HG02970 (cell line): ENCODE results near the gene ANAPC10.
"Not testable (repeated sequence)": the region's sequence is repeated elsewhere in the genome, so short reads cannot be mapped to it uniquely, and the experiment has no call there.

Experiments used
- ATAC-seq: cut with Tn5 transposase; IDR thresholded peaks from one replicate; pipeline ENCODE4 v1.9.1; 2021; ENCODE audit warnings: mild to moderate bottlenecking, moderate library complexity, moderate number of reproducible peaks; ENCODE audit not compliant: unreplicated experiment, low FRiP score

Gene ANAPC10

GRCh38 chr4:145097821-145098674, at the start of gene ANAPC10, which contains the start of gene ABCE1:
ANAPC10 (minus strand) TSS chr4:145098196; CDS start chr4:145096099, 2,097 bp downstream.
ABCE1 (plus strand) TSS chr4:145098311; CDS start chr4:145104413, 6,102 bp downstream.
- ATAC-seq: peak; percentile 83

- ATAC-seq: not testable (repeated sequence)
Measured at GRCh38 chr4:145136219-145136618, 38.2 kb upstream of the ANAPC10 start.

GRCh38 chr4:145132511-145133098, 34.6 kb upstream of the ANAPC10 start:
- peak; percentile 61 for ATAC-seq

GRCh38 chr4:145131848-145132247, 33.9 kb upstream of the ANAPC10 start:
- ATAC-seq: no peak

GRCh38 chr4:145130788-145131399, 32.9 kb upstream of the ANAPC10 start:
- ATAC-seq: no peak

GRCh38 chr4:145130130-145130529, 32.1 kb upstream of the ANAPC10 start:
- no peak for ATAC-seq

GRCh38 chr4:145125396-145125795, 27.4 kb upstream of the ANAPC10 start:
- ATAC-seq: no peak

GRCh38 chr4:145108128-145108527, 10.1 kb upstream of the ANAPC10 start:
- ATAC-seq: no peak

GRCh38 chr4:145107126-145107525, 9.1 kb upstream of the ANAPC10 start:
- ATAC-seq: no peak

- ATAC-seq: no peak
Measured at GRCh38 chr4:145103496-145103895, 5.5 kb upstream of the ANAPC10 start.

- ATAC-seq: no peak
Measured at GRCh38 chr4:145102619-145103018, 4.6 kb upstream of the ANAPC10 start.

- ATAC-seq: no peak
Measured at GRCh38 chr4:145101091-145101490, 3.1 kb upstream of the ANAPC10 start.

- ATAC-seq: no peak
Measured at GRCh38 chr4:145099653-145100052, 1.7 kb upstream of the ANAPC10 start.

GRCh38 chr4:145098675-145099037, 660 bp upstream of the ANAPC10 start:
- ATAC-seq: peak; percentile 6

- no peak for ATAC-seq
Measured at GRCh38 chr4:145097331-145097820, 620 bp downstream of the ANAPC10 start.

- no peak for ATAC-seq
Measured at GRCh38 chr4:145093638-145094037, 4.4 kb downstream of the ANAPC10 start.

GRCh38 chr4:145090380-145090779, 7.6 kb downstream of the ANAPC10 start:
- ATAC-seq: no peak

- no peak for ATAC-seq
Measured at GRCh38 chr4:145083891-145084605, 13.9 kb downstream of the ANAPC10 start.

- no peak for ATAC-seq
Measured at GRCh38 chr4:145081756-145082155, 16.2 kb downstream of the ANAPC10 start.

- ATAC-seq: no peak
Measured at GRCh38 chr4:145076469-145076855, 21.5 kb downstream of the ANAPC10 start.
